Omental fat pad (tissue), 4 donors: ENCODE measurements around the gene CIDEC. TPM values are rescaled to one million over a fixed set of nuclear protein-coding genes. Genes with fewer than 3 reads are reported as not detected.
A peak's percentile ranks its signal among the peaks of the same experiment; 100 is the strongest.

Source experiments
- ATAC-seq: fragments of 150-250 bp; one replicate; pipeline ENCODE4 v1.9.1; 2016; ENCODE audit warnings: mild to moderate bottlenecking, moderate library complexity; ENCODE audit not compliant: low FRiP score
- DNase-seq: peaks from one replicate; pipeline ENCODE4 v3.0.0-alpha.2; 2019; ENCODE audit warnings: low spot score
- total RNA-seq, 4 donors: library from RNA; depleted of rRNA; stranded (reverse); fragments of >200 nt; gene quantifications; one replicate each; pipeline ENCODE4 v1.1.0, GENCODE V29; 2016
- TF ChIP-seq, protein P1 (sequence below), 3 donors: fragments of 450-650 bp; IDR thresholded peaks; one replicate each; pipeline ENCODE4 v1.5.1; 2016 to 2017; ENCODE audit warnings: antibody characterized with exemption in 3 of 3, mild to moderate bottlenecking in 3 of 3, moderate library complexity in 2 of 3

The CIDEC gene
- total RNA-seq, 4 donors from 2014 or later: 318 to 1,481 (median 713) TPM

DNA sequence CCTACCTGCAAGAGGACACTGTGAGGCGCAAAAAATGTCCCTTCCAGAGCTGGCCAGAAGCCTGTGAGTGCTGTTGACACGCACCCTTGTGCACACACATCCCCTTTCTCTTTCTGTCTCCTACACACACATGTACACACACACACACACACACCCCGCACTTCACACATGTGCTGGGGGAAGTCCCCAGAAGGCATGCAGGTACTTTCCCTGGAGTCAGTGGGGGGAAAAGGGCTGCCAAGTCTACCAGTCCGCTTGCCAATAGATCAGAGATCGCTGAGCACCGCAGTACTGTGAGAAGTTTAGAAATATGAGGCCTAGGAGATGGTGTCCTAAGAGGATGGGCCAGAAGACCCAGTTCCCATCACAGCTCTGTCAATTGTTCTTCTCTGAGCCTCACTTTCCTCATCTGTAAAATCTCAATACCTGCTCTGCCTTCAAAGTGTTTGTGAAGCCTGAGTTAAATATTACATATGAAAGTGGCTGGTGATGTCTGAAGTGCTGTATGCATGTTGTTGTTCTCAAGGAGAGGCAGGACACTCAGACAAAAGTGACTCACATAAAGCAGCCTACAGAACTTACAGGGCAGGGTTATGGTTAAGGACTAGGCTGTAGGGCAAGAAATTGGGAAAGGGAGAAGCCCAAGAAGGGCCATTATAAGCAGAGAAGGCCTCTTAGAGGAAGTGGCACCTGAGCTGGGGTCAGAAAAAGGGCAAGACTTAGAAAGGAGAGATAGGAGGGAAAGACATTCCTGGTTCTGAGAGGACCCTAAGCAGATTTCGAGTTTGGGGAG is 29.4 kb upstream of the CIDEC start:
- DNase-seq: no peak
- TF ChIP-seq, protein P1, sequence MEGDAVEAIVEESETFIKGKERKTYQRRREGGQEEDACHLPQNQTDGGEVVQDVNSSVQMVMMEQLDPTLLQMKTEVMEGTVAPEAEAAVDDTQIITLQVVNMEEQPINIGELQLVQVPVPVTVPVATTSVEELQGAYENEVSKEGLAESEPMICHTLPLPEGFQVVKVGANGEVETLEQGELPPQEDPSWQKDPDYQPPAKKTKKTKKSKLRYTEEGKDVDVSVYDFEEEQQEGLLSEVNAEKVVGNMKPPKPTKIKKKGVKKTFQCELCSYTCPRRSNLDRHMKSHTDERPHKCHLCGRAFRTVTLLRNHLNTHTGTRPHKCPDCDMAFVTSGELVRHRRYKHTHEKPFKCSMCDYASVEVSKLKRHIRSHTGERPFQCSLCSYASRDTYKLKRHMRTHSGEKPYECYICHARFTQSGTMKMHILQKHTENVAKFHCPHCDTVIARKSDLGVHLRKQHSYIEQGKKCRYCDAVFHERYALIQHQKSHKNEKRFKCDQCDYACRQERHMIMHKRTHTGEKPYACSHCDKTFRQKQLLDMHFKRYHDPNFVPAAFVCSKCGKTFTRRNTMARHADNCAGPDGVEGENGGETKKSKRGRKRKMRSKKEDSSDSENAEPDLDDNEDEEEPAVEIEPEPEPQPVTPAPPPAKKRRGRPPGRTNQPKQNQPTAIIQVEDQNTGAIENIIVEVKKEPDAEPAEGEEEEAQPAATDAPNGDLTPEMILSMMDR (IDR thresholded peaks at IDR 0.05): no peak
- peak; percentile 24 for ATAC-seq

DNA sequence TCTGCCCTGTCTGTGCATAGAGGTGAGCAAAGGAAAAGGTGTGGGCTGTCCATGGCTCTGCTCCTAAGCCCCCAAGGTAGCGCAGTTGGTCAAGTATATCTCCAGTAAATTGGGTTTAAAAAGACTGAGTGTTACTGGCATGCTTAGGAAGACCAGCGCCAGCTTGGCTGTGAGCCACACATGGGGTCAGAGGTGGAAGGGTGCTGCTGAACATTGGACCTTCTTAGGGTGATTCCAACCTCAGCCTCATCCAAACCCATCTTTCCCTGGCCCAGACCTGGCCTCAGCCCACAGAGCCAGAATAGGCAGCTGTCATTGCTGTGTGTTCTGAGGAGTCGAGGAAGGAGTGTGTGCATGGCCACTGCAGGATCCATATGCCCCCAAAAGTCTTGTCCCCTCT is 28.2 kb upstream of the CIDEC start:
- TF ChIP-seq, protein P1 (IDR thresholded peaks at IDR 0.05): no peak
- ATAC-seq: no peak
- no peak for DNase-seq

- no peak for ATAC-seq
- DNase-seq: no peak
- TF ChIP-seq, protein P1 (IDR thresholded peaks at IDR 0.05): no peak
Observed at GRCh38 chr3:9906480-9906879, 26.4 kb upstream of the CIDEC start.

- DNase-seq (no peak), ATAC-seq (no peak)
Observed at GRCh38 chr3:9903904-9904303, 23.9 kb upstream of the CIDEC start.

GRCh38 chr3:9903238-9903624 is 23.2 kb upstream of the CIDEC start:
- DNase-seq: no peak
- no peak for ATAC-seq

More at GRCh38 chr3:9903904-9904303, 23.9 kb upstream of the CIDEC start:
- TF ChIP-seq, protein P1 (IDR thresholded peaks at IDR 0.05): no peak

DNA sequence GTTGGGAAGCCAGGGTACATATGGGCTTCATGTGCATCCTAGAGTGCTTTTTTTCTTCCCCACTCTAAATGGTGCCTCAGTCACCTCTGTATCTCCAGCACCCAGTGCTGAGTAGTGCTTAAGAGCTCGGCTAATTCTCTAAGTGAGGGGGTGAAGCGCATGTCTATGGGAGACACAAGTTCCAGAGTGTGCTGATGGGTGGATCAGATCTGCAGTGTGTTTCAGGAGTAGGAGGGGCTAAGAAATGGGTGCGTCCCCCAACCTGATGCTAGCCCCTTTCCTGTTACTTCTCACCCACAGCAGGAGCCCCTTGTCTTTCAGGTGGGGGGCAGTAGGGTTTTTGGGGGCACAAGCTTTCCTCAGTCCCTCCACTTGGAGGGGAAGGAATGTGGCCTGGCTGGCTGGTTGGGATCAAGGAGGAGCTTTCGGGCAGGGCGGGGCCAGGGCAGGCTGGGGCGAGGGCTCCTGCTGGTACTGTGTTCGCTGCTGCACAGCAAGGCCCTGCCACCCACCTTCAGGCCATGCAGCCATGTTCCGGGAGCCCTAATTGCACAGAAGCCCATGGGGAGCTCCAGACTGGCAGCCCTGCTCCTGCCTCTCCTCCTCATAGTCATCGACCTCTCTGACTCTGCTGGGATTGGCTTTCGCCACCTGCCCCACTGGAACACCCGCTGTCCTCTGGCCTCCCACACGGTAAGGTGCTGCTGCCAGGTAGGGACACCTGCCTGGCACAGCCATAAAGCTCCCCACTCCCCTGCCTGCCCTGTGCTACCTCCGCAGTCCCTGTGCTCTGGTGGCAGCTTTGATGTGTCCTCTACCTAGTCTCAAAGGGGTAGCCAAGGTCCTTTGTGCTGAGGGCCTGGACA is 22.6 kb upstream of the CIDEC start, which contains the start of gene IL17RE:
Gene IL17RE, plus strand, starts transcription at position 477 of the 866 bp plus-strand sequence. Its CDS starts 85 bp downstream, at position 562.
- peak; percentile 59 for ATAC-seq
- DNase-seq: no peak
- TF ChIP-seq, protein P1 (IDR thresholded peaks at IDR 0.05): no peak

More at GRCh38 chr3:9903238-9903624, 23.2 kb upstream of the CIDEC start:
- TF ChIP-seq, protein P1 (IDR thresholded peaks at IDR 0.05): no peak
